ENCODE measurements around the gene KRTAP4-8.
"Not testable (repeated sequence)": the region's sequence is repeated elsewhere in the genome, so short reads cannot be mapped to it uniquely, and the experiment has no call there.

DNA sequence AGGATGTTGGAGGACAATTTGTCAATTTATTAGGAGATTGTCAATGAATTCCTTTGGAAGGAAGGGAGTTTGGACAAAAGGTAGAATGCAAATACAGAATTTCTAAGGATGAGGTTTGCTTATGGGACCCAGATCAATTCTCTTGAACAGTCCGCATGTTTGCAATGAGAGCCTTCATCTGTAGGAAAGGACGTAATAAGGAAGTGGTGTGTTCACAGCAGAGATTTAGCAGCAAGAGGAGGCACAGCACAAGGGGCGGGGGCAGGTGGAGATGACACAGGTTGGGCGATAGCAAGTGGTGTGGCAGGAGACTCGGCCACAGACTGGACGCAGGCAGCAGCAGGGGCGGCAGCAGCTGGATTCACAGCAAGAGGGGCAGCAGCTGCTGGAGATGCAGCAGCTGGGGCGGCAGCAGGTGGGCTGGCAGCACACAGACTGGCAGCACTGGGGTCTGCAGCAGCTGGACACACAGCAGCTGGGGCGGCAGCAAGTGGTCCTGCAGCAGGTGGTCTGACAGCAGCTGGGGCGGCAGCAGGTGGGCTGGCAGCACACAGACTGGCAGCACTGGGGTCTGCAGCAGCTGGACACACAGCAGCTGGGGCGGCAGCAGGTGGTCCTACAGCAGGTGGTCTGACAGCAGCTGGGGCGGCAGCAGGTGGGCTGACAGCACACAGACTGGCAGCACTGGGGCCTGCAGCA lies 25.5 kb upstream of the KRTAP4-8 start:
- TF ChIP-seq, protein P1, sequence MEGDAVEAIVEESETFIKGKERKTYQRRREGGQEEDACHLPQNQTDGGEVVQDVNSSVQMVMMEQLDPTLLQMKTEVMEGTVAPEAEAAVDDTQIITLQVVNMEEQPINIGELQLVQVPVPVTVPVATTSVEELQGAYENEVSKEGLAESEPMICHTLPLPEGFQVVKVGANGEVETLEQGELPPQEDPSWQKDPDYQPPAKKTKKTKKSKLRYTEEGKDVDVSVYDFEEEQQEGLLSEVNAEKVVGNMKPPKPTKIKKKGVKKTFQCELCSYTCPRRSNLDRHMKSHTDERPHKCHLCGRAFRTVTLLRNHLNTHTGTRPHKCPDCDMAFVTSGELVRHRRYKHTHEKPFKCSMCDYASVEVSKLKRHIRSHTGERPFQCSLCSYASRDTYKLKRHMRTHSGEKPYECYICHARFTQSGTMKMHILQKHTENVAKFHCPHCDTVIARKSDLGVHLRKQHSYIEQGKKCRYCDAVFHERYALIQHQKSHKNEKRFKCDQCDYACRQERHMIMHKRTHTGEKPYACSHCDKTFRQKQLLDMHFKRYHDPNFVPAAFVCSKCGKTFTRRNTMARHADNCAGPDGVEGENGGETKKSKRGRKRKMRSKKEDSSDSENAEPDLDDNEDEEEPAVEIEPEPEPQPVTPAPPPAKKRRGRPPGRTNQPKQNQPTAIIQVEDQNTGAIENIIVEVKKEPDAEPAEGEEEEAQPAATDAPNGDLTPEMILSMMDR (conservative IDR thresholded peaks at IDR 0.05; ENCODE audit: low read length) = not testable (repeated sequence)
- TF ChIP-seq EZH2phosphoT487 (IDR thresholded peaks at IDR 0.05; ENCODE audit: borderline replicate concordance) = not testable (repeated sequence)
